HepG2 (cell line): ENCODE data around the gene ADI1. TPM values are rescaled to one million over a fixed set of nuclear protein-coding genes. Genes with fewer than 3 reads are reported as not detected.

ENCODE experiments used
- BORCS8-MEF2B ChIP-seq: sonication (generic); formaldehyde crosslinking; IDR thresholded peaks from 2 replicates; pipeline ENCODE4 v1.8.0; 2022; ENCODE audit warnings: mild to moderate bottlenecking, missing genetic modification reagents
- ELF3 ChIP-seq: IDR thresholded peaks from 2 replicates; pipeline ENCODE4 v1.6.1; 2016; ENCODE audit warnings: missing genetic modification reagents, missing compliant biosample characterization
- ESRRA ChIP-seq: sonication (generic); formaldehyde crosslinking; IDR thresholded peaks from 2 replicates; pipeline ENCODE4 v1.5.1; 2020; ENCODE audit warnings: mild to moderate bottlenecking, low read depth, missing genetic modification reagents
- FIP1L1 ChIP-seq: fragments of 200-400 bp; formaldehyde crosslinking; IDR thresholded peaks from 2 replicates; pipeline ENCODE4 v1.6.1; 2018; ENCODE audit warnings: low read depth, mild to moderate bottlenecking, low read length, moderate library complexity, borderline replicate concordance; ENCODE audit not compliant: insufficient read depth
- ISX ChIP-seq: sonication (generic); formaldehyde crosslinking; conservative IDR thresholded peaks from 2 replicates; pipeline ENCODE4 v1.5.0; 2020; ENCODE audit warnings: missing genetic modification reagents
- KDM2A ChIP-seq: sonication (generic); formaldehyde crosslinking; IDR thresholded peaks from 2 replicates; pipeline ENCODE4 v1.4.0; 2020; ENCODE audit warnings: low read depth, missing genetic modification reagents, borderline replicate concordance
- MAFG ChIP-seq: sonication (generic); formaldehyde crosslinking; IDR thresholded peaks from 2 replicates; pipeline ENCODE4 v1.5.1; 2020; ENCODE audit warnings: mild to moderate bottlenecking, missing genetic modification reagents
- MEIS1 ChIP-seq: sonication (generic); formaldehyde crosslinking; IDR thresholded peaks from 2 replicates; pipeline ENCODE4 v1.9.0; 2021; ENCODE audit warnings: mild to moderate bottlenecking, missing genetic modification reagents, moderate library complexity, borderline replicate concordance
- RBAK ChIP-seq: sonication (generic); formaldehyde crosslinking; IDR thresholded peaks from 2 replicates; pipeline ENCODE4 v1.5.1; 2020; ENCODE audit warnings: mild to moderate bottlenecking, missing genetic modification reagents
- RFX5 ChIP-seq: IDR thresholded peaks from 2 replicates; pipeline ENCODE4 v1.6.1; 2011; ENCODE audit warnings: low read depth, low read length, improper control_type of control experiment
- SNAPC2 ChIP-seq: sonication (generic); formaldehyde crosslinking; IDR thresholded peaks from 2 replicates; pipeline ENCODE4 v1.8.1; 2022; ENCODE audit warnings: mild to moderate bottlenecking, missing genetic modification reagents
- SRY ChIP-seq: sonication (generic); formaldehyde crosslinking; IDR thresholded peaks from 2 replicates; pipeline ENCODE4 v1.8.0; 2022; ENCODE audit warnings: mild to moderate bottlenecking, missing genetic modification reagents
- TBP ChIP-seq: sonication (generic); formaldehyde crosslinking; IDR thresholded peaks from 2 replicates; pipeline ENCODE4 v1.5.0; 2020; ENCODE audit warnings: missing genetic modification reagents
- THRA ChIP-seq: sonication (generic); formaldehyde crosslinking; IDR thresholded peaks from 2 replicates; pipeline ENCODE4 v1.4.0; 2020; ENCODE audit warnings: missing genetic modification reagents, borderline replicate concordance
- TIGD3 ChIP-seq: sonication (generic); formaldehyde crosslinking; IDR thresholded peaks from 2 replicates; pipeline ENCODE4 v1.5.1; 2020; ENCODE audit warnings: mild to moderate bottlenecking, missing genetic modification reagents, borderline replicate concordance
- ZFY ChIP-seq: sonication (generic); formaldehyde crosslinking; IDR thresholded peaks from 2 replicates; pipeline ENCODE4 v1.4.0; 2020; ENCODE audit warnings: missing genetic modification reagents
- ZIK1 ChIP-seq: sonication (generic); formaldehyde crosslinking; IDR thresholded peaks from 2 replicates; pipeline ENCODE4 v1.5.0; 2020; ENCODE audit warnings: mild to moderate bottlenecking, low read depth, missing genetic modification reagents, borderline replicate concordance
- ZMAT5 ChIP-seq: sonication (generic); formaldehyde crosslinking; IDR thresholded peaks from 2 replicates; pipeline ENCODE4 v1.5.0; 2020; ENCODE audit warnings: mild to moderate bottlenecking, low read depth, missing genetic modification reagents, borderline replicate concordance
- ZNF136 ChIP-seq: sonication (generic); formaldehyde crosslinking; IDR thresholded peaks from 2 replicates; pipeline ENCODE4 v1.8.1; 2022; ENCODE audit warnings: low read depth, mild to moderate bottlenecking, moderate library complexity, missing genetic modification reagents
- ZNF20 ChIP-seq: sonication (generic); formaldehyde crosslinking; IDR thresholded peaks from 2 replicates; pipeline ENCODE4 v1.4.0; 2020; ENCODE audit warnings: mild to moderate bottlenecking, moderate library complexity, missing genetic modification reagents
- ZNF264 ChIP-seq: sonication (generic); formaldehyde crosslinking; IDR thresholded peaks from 2 replicates; pipeline ENCODE4 v1.4.0; 2020; ENCODE audit warnings: missing genetic modification reagents
- ZNF569 ChIP-seq: sonication (generic); formaldehyde crosslinking; IDR thresholded peaks from 2 replicates; pipeline ENCODE4 v1.5.0; 2020; ENCODE audit warnings: mild to moderate bottlenecking, missing genetic modification reagents, moderate library complexity, borderline replicate concordance
- ZNF776 ChIP-seq: sonication (generic); formaldehyde crosslinking; IDR thresholded peaks from 2 replicates; pipeline ENCODE4 v1.4.0; 2020; ENCODE audit warnings: mild to moderate bottlenecking, missing genetic modification reagents
- ZNF784 ChIP-seq: sonication (generic); formaldehyde crosslinking; IDR thresholded peaks from 2 replicates; pipeline ENCODE4 v1.5.1; 2020; ENCODE audit warnings: missing genetic modification reagents, mild to moderate bottlenecking, borderline replicate concordance
- polyA plus RNA-seq, 8 experiments: library from polyadenylated mRNA; depleted of rRNA in 3 of 8; stranded (reverse) in 7 of 8; unstranded in 1 of 8; fragments of >200 nt; fragmentation: Illumina TruSeq in 4 of 8; extraction: Trizol in 4 of 8; gene quantifications; 2 replicates each; pipeline versions ENCODE4 v1.2.1 to v1.2.3, GENCODE V29; 2011 to 2016; ENCODE audit warnings: low read depth in 4 of 8, missing spikeins in 1 of 8, mixed read lengths in 1 of 8; ENCODE audit not compliant: insufficient read depth in 1 of 8
- total RNA-seq, 5 experiments: library from RNA; depleted of rRNA; stranded (reverse); fragments of >200 nt; fragmentation: Illumina TruSeq; extraction: Trizol; gene quantifications; 2 replicates each; pipeline ENCODE4 v1.2.3, GENCODE V29; 2016; ENCODE audit warnings: low read depth in 1 of 5

ADI1 gene
- total and polyA plus RNA-seq, 2 of the 13 experiments (the other 11 are each of a cell fraction or from before 2014, with no cell fraction given): 28.7 to 123 TPM

- TF ChIP-seq MAFG (CRISPR knock-in tag) (no peak), ZNF784 (CRISPR knock-in tag) (no peak; the same call in 1 of the 2 replicates), MEIS1 (peak; percentile 42; the same call in 1 of the 2 replicates), SNAPC2 (CRISPR knock-in tag) (no peak; the same call in 1 of the 2 replicates), THRA (CRISPR knock-in tag) (no peak; the same call in 1 of the 2 replicates), TIGD3 (CRISPR knock-in tag) (no peak), RFX5 (no peak), KDM2A (no peak; the same call in 1 of the 2 replicates), ESRRA (CRISPR knock-in tag) (no peak; the same call in 1 of the 2 replicates), ISX (CRISPR knock-in tag) (no peak; the same call in 1 of the 2 replicates), FIP1L1 (peak; percentile 96; the same call in 1 of the 2 replicates), ELF3 (CRISPR knock-in tag) (peak; percentile 1; the same call in 1 of the 2 replicates), ZMAT5 (CRISPR knock-in tag) (no peak), ZNF136 (CRISPR knock-in tag) (no peak), SRY (no peak; the same call in 1 of the 2 replicates), ZNF776 (CRISPR knock-in tag) (peak; percentile 31; the same call in 1 of the 2 replicates), TBP (CRISPR knock-in tag) (no peak), ZNF264 (peak; percentile 75), ZNF20 (CRISPR knock-in tag) (no peak), ZIK1 (no peak), RBAK (CRISPR knock-in tag) (peak; percentile 47; the same call in 1 of the 2 replicates), ZFY (CRISPR knock-in tag) (no peak; the same call in 1 of the 2 replicates), BORCS8-MEF2B (CRISPR knock-in tag) (0 out of 2 replicates have a peak, but pooled peaks have one; percentile 45), ZNF569 (no peak)
Measured at GRCh38 chr2:3518496-3519254, 656 bp downstream of the ADI1 start (continued).
